ENCODE results near the gene RAPGEF2.

Gene RAPGEF2

DNA sequence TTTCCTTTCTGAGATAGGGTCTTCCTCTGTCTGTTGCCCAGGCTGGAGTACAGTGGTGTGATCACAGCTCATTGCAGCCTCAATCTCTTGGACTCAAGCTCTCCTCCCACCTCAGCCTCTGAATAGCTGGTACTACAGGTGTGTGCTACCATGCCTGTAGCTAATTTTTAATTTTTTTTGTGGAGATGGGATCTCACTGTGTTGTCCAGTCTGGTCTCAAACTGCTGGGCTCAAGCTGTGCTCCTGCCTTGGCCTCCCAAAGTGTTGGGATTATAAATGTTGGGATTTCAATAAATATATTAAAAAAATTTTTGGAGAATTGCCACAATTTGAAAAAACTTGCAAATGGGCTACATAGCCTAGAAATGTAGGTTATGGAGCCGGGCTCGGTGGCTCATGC is 18.5 kb downstream of the RAPGEF2 start:
- DNase-seq, result no peak
- Histone ChIP-seq H3K4me3 (ENCODE audit: low read depth, low read length) (no peak overlapping the region), H3K27ac (no peak overlapping the region), H3K36me3 (no peaks in the 10 kb centered on the region; the same call in 1 of the 2 replicates), H3K9me3 (ENCODE audit: severe bottlenecking) (no peaks in the 10 kb centered on the region), H3K27me3 (ENCODE audit: insufficient read depth, low read depth, severe bottlenecking) (no peaks in the 10 kb centered on the region)
- TF ChIP-seq, protein P1, sequence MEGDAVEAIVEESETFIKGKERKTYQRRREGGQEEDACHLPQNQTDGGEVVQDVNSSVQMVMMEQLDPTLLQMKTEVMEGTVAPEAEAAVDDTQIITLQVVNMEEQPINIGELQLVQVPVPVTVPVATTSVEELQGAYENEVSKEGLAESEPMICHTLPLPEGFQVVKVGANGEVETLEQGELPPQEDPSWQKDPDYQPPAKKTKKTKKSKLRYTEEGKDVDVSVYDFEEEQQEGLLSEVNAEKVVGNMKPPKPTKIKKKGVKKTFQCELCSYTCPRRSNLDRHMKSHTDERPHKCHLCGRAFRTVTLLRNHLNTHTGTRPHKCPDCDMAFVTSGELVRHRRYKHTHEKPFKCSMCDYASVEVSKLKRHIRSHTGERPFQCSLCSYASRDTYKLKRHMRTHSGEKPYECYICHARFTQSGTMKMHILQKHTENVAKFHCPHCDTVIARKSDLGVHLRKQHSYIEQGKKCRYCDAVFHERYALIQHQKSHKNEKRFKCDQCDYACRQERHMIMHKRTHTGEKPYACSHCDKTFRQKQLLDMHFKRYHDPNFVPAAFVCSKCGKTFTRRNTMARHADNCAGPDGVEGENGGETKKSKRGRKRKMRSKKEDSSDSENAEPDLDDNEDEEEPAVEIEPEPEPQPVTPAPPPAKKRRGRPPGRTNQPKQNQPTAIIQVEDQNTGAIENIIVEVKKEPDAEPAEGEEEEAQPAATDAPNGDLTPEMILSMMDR (IDR thresholded peaks at IDR 0.05; ENCODE audit: low read depth, low read length), result no peak

DNA sequence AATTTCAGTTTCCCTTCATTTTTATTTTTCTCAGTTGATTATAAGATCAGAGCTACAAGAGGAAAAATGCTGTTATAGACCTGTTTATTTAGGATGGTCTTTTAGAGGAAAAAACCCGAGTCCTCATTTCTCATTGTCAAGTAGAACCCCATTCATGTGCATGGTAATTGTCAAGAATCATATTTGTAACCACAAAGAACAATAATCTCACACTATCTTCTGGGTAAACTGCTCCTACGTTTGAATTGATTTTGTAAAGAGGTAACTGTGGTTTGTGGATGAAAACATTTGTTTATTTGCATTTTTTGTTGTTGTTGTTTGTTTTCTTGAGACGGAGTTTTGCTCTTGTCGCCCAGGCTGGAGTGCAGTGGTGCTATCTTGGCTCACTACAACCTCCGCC is 23.8 kb downstream of the RAPGEF2 start:
- no peaks in the 10 kb centered on the region for H3K36me3 ChIP-seq
- no peaks in the 10 kb centered on the region for H3K9me3 ChIP-seq (ENCODE audit: severe bottlenecking)
- no peak overlapping the region for H3K4me3 ChIP-seq (ENCODE audit: low read depth, low read length)
- TF ChIP-seq, protein P1 (IDR thresholded peaks at IDR 0.05; ENCODE audit: low read depth, low read length), result no peak
- no peak overlapping the region for H3K27ac ChIP-seq
- DNase-seq, result no peak
- no peaks in the 10 kb centered on the region for H3K27me3 ChIP-seq (ENCODE audit: insufficient read depth, low read depth, severe bottlenecking)

DNA sequence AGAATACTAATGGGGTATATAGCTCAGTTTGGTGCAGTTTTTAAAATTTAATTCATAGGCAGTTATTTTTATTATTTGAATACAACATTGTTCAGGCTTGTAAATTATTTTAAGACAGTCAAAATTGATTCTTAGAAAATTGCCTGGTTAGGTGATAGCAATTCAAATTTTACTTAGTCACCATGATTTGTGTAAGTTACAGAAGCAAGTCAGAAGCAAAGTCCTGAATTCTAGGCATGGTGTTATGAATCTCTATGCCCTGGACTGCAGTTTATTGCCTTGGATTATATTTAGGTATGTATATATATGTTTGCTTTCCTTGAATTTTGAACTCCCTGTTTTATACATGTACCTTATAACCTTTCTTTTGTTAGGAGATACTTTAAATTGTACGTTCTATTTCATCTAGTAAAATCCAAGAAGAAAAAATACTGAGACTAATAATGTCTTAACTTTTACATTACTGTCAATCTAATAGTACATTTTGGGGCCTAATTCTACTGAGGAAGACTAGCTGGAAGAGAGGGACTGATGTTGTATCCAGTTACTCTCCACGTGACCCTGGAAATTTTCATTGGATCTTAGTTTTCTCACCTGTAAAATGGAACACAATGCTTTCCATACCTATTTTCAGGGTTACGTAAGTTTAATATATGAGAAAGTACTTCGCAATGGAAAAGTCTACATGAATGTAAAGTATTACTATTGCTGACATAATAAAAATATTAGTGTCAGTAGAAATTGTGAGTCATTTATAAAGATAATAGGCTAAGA is 25.1 kb downstream of the RAPGEF2 start:
- H3K27me3 ChIP-seq (ENCODE audit: insufficient read depth, low read depth, severe bottlenecking), result no peaks in the 10 kb centered on the region
- TF ChIP-seq, protein P1 (IDR thresholded peaks at IDR 0.05; ENCODE audit: low read depth, low read length), result no peak
- H3K9me3 ChIP-seq (ENCODE audit: severe bottlenecking), result no peaks in the 10 kb centered on the region
- H3K27ac ChIP-seq, result no peak overlapping the region
- no peaks in the 10 kb centered on the region for H3K36me3 ChIP-seq
- DNase-seq, result no peak
- no peak overlapping the region for H3K4me3 ChIP-seq (ENCODE audit: low read depth, low read length)

DNA sequence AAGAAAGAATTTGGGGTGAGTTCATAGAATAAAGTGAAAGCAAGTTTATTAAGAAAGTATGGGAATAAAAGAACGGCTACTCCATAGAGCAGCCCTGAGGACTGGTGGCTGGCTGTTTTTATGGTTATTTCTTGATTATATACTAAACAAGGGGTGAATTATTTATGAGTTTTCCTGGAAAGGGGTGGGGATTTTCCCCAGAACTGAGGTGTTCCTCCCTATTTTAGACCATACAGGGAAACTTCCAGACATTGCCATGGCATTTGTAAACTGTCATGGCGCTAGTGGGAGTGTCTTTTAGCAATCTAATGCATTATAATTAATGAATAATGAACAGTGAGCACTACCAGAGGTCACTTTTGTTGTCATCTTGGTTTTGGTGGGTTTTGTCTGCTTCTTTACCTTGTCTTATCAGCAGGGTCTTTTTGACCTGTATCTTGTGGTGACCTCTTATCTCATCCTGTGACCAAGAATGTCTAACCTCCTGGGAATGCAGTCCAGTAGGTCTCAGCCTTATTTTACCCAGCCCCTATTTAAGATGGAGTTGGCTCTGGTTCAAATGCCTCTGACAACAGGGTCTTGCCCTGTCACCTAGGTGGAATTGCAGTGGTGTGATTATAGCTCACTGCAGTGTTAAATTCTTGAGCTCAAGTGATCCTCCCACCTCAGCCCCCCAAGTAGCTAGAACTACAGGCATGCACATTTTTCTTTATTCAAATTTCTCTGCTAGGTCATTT is 27.1 kb downstream of the RAPGEF2 start:
- no peak overlapping the region for H3K4me3 ChIP-seq (ENCODE audit: low read depth, low read length)
- no peak overlapping the region for H3K27ac ChIP-seq
- TF ChIP-seq, protein P1 (IDR thresholded peaks at IDR 0.05; ENCODE audit: low read depth, low read length), result no peak
- no peak for DNase-seq
- no peaks in the 10 kb centered on the region for H3K27me3 ChIP-seq (ENCODE audit: insufficient read depth, low read depth, severe bottlenecking)
- no peaks in the 10 kb centered on the region for H3K9me3 ChIP-seq (ENCODE audit: severe bottlenecking)
- no peaks in the 10 kb centered on the region for H3K36me3 ChIP-seq

DNA sequence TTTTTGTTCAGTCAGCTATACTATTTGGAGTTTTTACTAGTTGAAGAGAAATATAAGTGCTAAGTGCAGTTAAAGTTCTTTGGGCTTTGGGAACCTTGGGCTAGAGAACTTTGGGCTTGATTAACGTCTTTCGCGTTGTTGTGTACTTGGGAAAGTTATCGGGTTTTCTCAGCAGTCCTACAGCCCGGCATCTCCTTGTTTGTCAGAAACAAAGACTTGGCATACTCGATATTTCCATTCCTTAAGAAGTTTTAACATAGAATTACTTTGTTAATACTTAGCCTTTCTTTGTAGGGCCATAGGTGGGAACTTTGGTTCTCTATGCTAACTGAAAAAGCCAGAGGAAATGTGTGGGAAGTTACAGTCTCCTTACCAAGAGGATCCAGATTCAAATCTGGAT is 28.7 kb downstream of the RAPGEF2 start:
- H3K4me3 ChIP-seq (ENCODE audit: low read depth, low read length), result no peak overlapping the region
- TF ChIP-seq, protein P1 (IDR thresholded peaks at IDR 0.05; ENCODE audit: low read depth, low read length), result no peak
- no peaks in the 10 kb centered on the region for H3K9me3 ChIP-seq (ENCODE audit: severe bottlenecking)
- no peak overlapping the region for H3K27ac ChIP-seq
- H3K27me3 ChIP-seq (ENCODE audit: insufficient read depth, low read depth, severe bottlenecking), result no peaks in the 10 kb centered on the region
- no peak for DNase-seq
- H3K36me3 ChIP-seq, result no peaks in the 10 kb centered on the region

All from WERI-Rb-1 (cell line).